ENCODE measurements around the gene ARL8A.
"Not testable (repeated sequence)": the region's sequence is repeated elsewhere in the genome, so short reads cannot be mapped to it uniquely, and the experiment has no call there.

DNA sequence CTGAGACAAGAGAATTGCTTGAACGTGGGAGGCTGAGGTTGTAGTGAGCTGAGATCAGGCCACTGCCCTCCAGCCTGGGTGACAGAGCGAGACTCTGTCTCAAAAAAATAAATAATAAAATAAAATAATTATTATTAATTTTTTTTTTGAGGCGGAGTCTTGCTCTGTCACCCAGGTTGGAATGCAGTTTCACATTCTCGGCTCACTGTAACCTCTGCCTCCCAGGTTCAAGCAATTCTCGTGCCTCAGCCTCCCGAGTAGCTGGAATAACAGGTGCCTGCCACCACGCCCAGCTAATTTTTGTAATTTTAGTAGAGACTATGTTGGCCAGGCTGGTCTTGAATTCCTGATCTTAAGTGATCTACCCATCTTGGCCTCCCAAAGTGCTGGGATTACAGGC, 32.9 kb downstream of the ARL8A start:
- not testable (repeated sequence) for TF ChIP-seq POLR2A, CTCF (IDR thresholded peaks at IDR 0.05)

Measured in vagina (tissue), 2 donors.